H1 (cell line): ENCODE data around the gene ISCA2. TPM values are rescaled to one million over a fixed set of nuclear protein-coding genes. Genes with fewer than 3 reads are reported as not detected.

ENCODE experiments used
- CTCF ChIA-PET: fragments of 300-600 bp; sonication (Branson Sonifier 250); formaldehyde crosslinking; loops from one replicate; lab custom pipeline; 2021; ENCODE audit not compliant: partially characterized antibody; lab: Charles Lee
- POLR2A ChIA-PET: fragments of 300-600 bp; sonication (Branson Sonifier 250); formaldehyde crosslinking; loops from one replicate; lab custom pipeline; 2021; ENCODE audit warnings: inconsistent platforms; ENCODE audit not compliant: partially characterized antibody; lab: Charles Lee
- DNase-seq, 2 experiments: peaks; one replicate each; pipeline versions ENCODE4 v3.0.0 to v3.0.0-alpha.2; 2010 to 2022; ENCODE audit warnings: low spot score in 2 of 2, low read depth in 1 of 2, mixed read lengths in 1 of 2
- FAIRE-seq: peaks from 2 replicates; lab custom pipeline; 2011; peaks lifted over from hg19 to GRCh38; lab: Jason Lieb, UNC
- H2AFZ ChIP-seq: 2 replicates; pipeline ENCODE4 v1.8.1; 2012; ENCODE audit warnings: low read length, inconsistent platforms
- H2AK5ac ChIP-seq: 2 replicates; pipeline ENCODE4 v1.6.1; 2013; ENCODE audit warnings: low read depth, low read length
- H2BK120ac ChIP-seq: replicated peaks from 2 replicates; pipeline ENCODE3; 2013; ENCODE audit warnings: low read depth, low read length, inconsistent platforms
- H2BK12ac ChIP-seq: 2 replicates; pipeline ENCODE4 v1.6.1; 2013; ENCODE audit warnings: low read depth, low read length
- H2BK15ac ChIP-seq: 2 replicates; pipeline ENCODE4 v1.6.1; 2013; ENCODE audit warnings: low read length
- H2BK20ac ChIP-seq: 2 replicates; pipeline ENCODE4 v1.6.1; 2013; ENCODE audit warnings: low read length
- H2BK5ac ChIP-seq: 2 replicates; pipeline ENCODE4 v1.6.1; 2013; ENCODE audit warnings: low read depth, low read length
- H3K14ac ChIP-seq: 2 replicates; pipeline ENCODE4 v1.6.1; 2013; ENCODE audit warnings: inconsistent platforms; ENCODE audit not compliant: insufficient read length
- H3K18ac ChIP-seq: 2 replicates; pipeline ENCODE4 v1.6.1; 2013; ENCODE audit warnings: low read length; ENCODE audit errors: extremely low read depth
- H3K23ac ChIP-seq: 2 replicates; pipeline ENCODE4 v1.6.1; 2013; ENCODE audit warnings: inconsistent platforms; ENCODE audit not compliant: insufficient read length
- H3K23me2 ChIP-seq: 2 replicates; pipeline ENCODE4 v1.6.1; 2013; ENCODE audit warnings: low read depth, low read length
- H3K27ac ChIP-seq: 2 replicates; pipeline ENCODE4 v1.6.1; 2011; ENCODE audit warnings: low read depth, low read length, inconsistent platforms
- H3K27me3 ChIP-seq, 4 experiments: replicated peaks in 1 of 4; 1 replicate in 1 of 4; 2 replicates in 3 of 4; pipeline versions ENCODE4 v1.6.1 to v1.8.1; 2011 to 2013; ENCODE audit warnings: low read length in 3 of 4, mild to moderate bottlenecking in 3 of 4, inconsistent platforms in 2 of 4, mixed read lengths in 2 of 4, moderate library complexity in 1 of 4; ENCODE audit not compliant: control insufficient read depth in 3 of 4, insufficient read depth in 3 of 4; ENCODE audit errors: extremely low read depth in 1 of 4
- H3K36me3 ChIP-seq, 4 experiments: 2 replicates each; pipeline versions ENCODE4 v1.6.1 to v1.8.1; 2011 to 2013; ENCODE audit warnings: mild to moderate bottlenecking in 4 of 4, low read length in 3 of 4, moderate library complexity in 2 of 4, control low read depth in 1 of 4, inconsistent platforms in 1 of 4; ENCODE audit not compliant: insufficient read depth in 4 of 4, control insufficient read depth in 2 of 4
- H3K4ac ChIP-seq: replicated peaks from 2 replicates; pipeline ENCODE3; 2013; ENCODE audit warnings: low read length, low read depth, mixed read lengths, inconsistent platforms; ENCODE audit not compliant: insufficient read length
- H3K4me1 ChIP-seq, 4 experiments: replicated peaks in 1 of 4; 1 replicate in 1 of 4; 2 replicates in 3 of 4; pipeline versions ENCODE4 v1.6.1 to v1.8.1; 2011 to 2013; ENCODE audit warnings: low read length in 3 of 4, inconsistent platforms in 2 of 4, mixed read lengths in 1 of 4; ENCODE audit not compliant: insufficient read depth in 4 of 4, control insufficient read depth in 3 of 4
- H3K4me2 ChIP-seq, 2 experiments: 2 replicates each; pipeline versions ENCODE4 v1.6.1 to v1.8.1; 2011 to 2013; ENCODE audit warnings: low read depth in 2 of 2, low read length in 2 of 2, control low read depth in 1 of 2, inconsistent platforms in 1 of 2, mild to moderate bottlenecking in 1 of 2; ENCODE audit not compliant: insufficient read depth in 1 of 2
- H3K4me3 ChIP-seq, 4 experiments: fragments of 200-600, 300-600 bp in 1 of 4; sonication (generic), shearing (Covaris generic), sonication (Bioruptor Twin) in 1 of 4; 2 replicates each; pipeline versions ENCODE4 v1.5.1 to v1.8.1; 2011 to 2016; ENCODE audit warnings: low read length in 4 of 4, low read depth in 3 of 4, control low read depth in 2 of 4, inconsistent platforms in 2 of 4, mild to moderate bottlenecking in 2 of 4, mixed read lengths in 1 of 4, moderate library complexity in 1 of 4; ENCODE audit not compliant: insufficient read depth in 2 of 4; ENCODE audit errors: extremely low read depth in 1 of 4
- H3K56ac ChIP-seq: replicated peaks from 2 replicates; pipeline ENCODE3; 2013; ENCODE audit warnings: low read depth, mild to moderate bottlenecking, mixed read lengths, low read length, inconsistent platforms; ENCODE audit not compliant: insufficient read length
- H3K79me1 ChIP-seq: 2 replicates; pipeline ENCODE4 v1.6.1; 2013; ENCODE audit warnings: low read depth, low read length, control low read depth
- H3K79me2 ChIP-seq, 2 experiments: 2 replicates each; pipeline versions ENCODE4 v1.6.1 to v1.8.1; 2012 to 2013; ENCODE audit warnings: low read length in 2 of 2, mild to moderate bottlenecking in 2 of 2, inconsistent platforms in 1 of 2; ENCODE audit not compliant: insufficient read depth in 2 of 2, control insufficient read depth in 1 of 2
- H3K9ac ChIP-seq, 4 experiments: replicated peaks in 1 of 4; 1 replicate in 1 of 4; 2 replicates in 3 of 4; pipeline versions ENCODE4 v1.6.1 to v1.8.1; 2011 to 2013; ENCODE audit warnings: low read depth in 3 of 4, low read length in 3 of 4, control low read depth in 2 of 4, mild to moderate bottlenecking in 2 of 4, moderate library complexity in 2 of 4, inconsistent platforms in 1 of 4; ENCODE audit errors: extremely low read depth in 1 of 4
- H3K9me3 ChIP-seq, 2 experiments: 2 replicates each; pipeline versions ENCODE4 v1.6.1 to v1.8.1; 2012 to 2013; ENCODE audit warnings: mild to moderate bottlenecking in 2 of 2, moderate library complexity in 2 of 2, control low read depth in 1 of 2, inconsistent platforms in 1 of 2, low read depth in 1 of 2, low read length in 1 of 2, mixed read lengths in 1 of 2; ENCODE audit not compliant: insufficient read depth in 2 of 2
- H4K20me1 ChIP-seq, 2 experiments: replicated peaks in 1 of 2; 2 replicates each; pipeline versions ENCODE3 to v1.8.1; 2011 to 2013; ENCODE audit warnings: inconsistent platforms in 2 of 2, low read length in 2 of 2, mild to moderate bottlenecking in 1 of 2; ENCODE audit not compliant: insufficient read depth in 2 of 2, control insufficient read depth in 1 of 2
- H4K5ac ChIP-seq: 2 replicates; pipeline ENCODE4 v1.6.1; 2013; ENCODE audit warnings: low read length, low read depth, mixed read lengths, inconsistent platforms; ENCODE audit not compliant: insufficient read length
- H4K8ac ChIP-seq: 2 replicates; pipeline ENCODE4 v1.8.0; 2013; ENCODE audit warnings: mild to moderate bottlenecking, moderate library complexity, low read length, inconsistent platforms; ENCODE audit not compliant: insufficient read depth; ENCODE audit errors: extremely low read depth
- H4K91ac ChIP-seq: replicated peaks from 2 replicates; pipeline ENCODE3; 2013; ENCODE audit warnings: low read length, mixed read lengths, inconsistent platforms; ENCODE audit not compliant: insufficient read length
- ASH2L ChIP-seq: fragments of 200-600, 300-600 bp; sonication (generic); IDR thresholded peaks from one replicate; pipeline ENCODE4 v1.7.1; 2017; ENCODE audit warnings: low read length
- CEBPB ChIP-seq: IDR thresholded peaks from 2 replicates; pipeline ENCODE4 v1.6.1; 2012; ENCODE audit warnings: low read depth, low read length
- CTCF ChIP-seq, 3 experiments: IDR thresholded peaks; 1 replicate in 2 of 3; 2 replicates in 1 of 3; pipeline versions ENCODE4 v1.5.1 to v1.6.1; 2011; ENCODE audit warnings: low read length in 3 of 3, mild to moderate bottlenecking in 3 of 3, inconsistent platforms in 2 of 3, low read depth in 1 of 3, moderate library complexity in 1 of 3; ENCODE audit not compliant: insufficient read depth in 1 of 3; ENCODE audit errors: control extremely low read depth in 1 of 3
- GTF2F1 ChIP-seq: IDR thresholded peaks from 2 replicates; pipeline ENCODE4 v1.6.1; 2012; ENCODE audit warnings: low read depth, low read length, improper control_type of control experiment, borderline replicate concordance
- JUND ChIP-seq: IDR thresholded peaks from 2 replicates; pipeline ENCODE4 v1.6.1; 2011; ENCODE audit warnings: mild to moderate bottlenecking, improper control_type of control experiment, low read length
- NRF1 ChIP-seq: IDR thresholded peaks from 2 replicates; pipeline ENCODE4 v1.6.1; 2011; ENCODE audit warnings: mild to moderate bottlenecking, low read depth, low read length, improper control_type of control experiment
- RBBP5 ChIP-seq: IDR thresholded peaks from 2 replicates; pipeline ENCODE4 v1.7.1; 2012; ENCODE audit warnings: low read depth, mild to moderate bottlenecking, inconsistent platforms, low read length, moderate library complexity, borderline replicate concordance
- SIX5 ChIP-seq: IDR thresholded peaks from 2 replicates; pipeline ENCODE4 v1.6.1; 2011; ENCODE audit warnings: mild to moderate bottlenecking, low read depth, low read length
- SP2 ChIP-seq: IDR thresholded peaks from 2 replicates; pipeline ENCODE4 v1.6.1; 2012; ENCODE audit warnings: mild to moderate bottlenecking, low read length, inconsistent platforms
- YY1 ChIP-seq: IDR thresholded peaks from 2 replicates; pipeline ENCODE4 v1.6.1; 2011; ENCODE audit warnings: low read depth, mild to moderate bottlenecking, low read length
- WGBS, 2 experiments: shearing (Covaris generic) in 1 of 2; methylation state at CpG; one replicate each; pipeline versions ENCODE4 v1.1.6 to v1.1.7; 2013 to 2015; ENCODE audit warnings: low lambda C conversion rate in 2 of 2, mixed read lengths in 2 of 2, inconsistent platforms in 1 of 2, low coverage in 1 of 2, missing lambda C conversion rate in 1 of 2; ENCODE audit not compliant: insufficient replicate concordance in 2 of 2, insufficient coverage in 1 of 2, insufficient read length in 1 of 2; ENCODE audit errors: extremely low coverage in 1 of 2, missing lambda C conversion rate in 1 of 2; 5-methylcytosine and 5-hydroxymethylcytosine counted together
- polyA plus RNA-seq, 7 experiments: library from polyadenylated mRNA; depleted of rRNA in 3 of 7; stranded (reverse) in 5 of 7; unstranded in 2 of 7; fragments of >200 nt in 5 of 7; fragments of 200-250 nt in 2 of 7; gene quantifications; 1 replicate in 5 of 7; 2 replicates in 1 of 7; 4 replicates in 1 of 7; pipeline versions ENCODE4 v1.2.1 to v1.2.3, GENCODE V29; 2011 to 2013; ENCODE audit warnings: missing spikeins in 2 of 7, mixed read lengths in 2 of 7
- total RNA-seq: library from RNA; stranded (reverse); fragmentation: NEBNext Ultra II Directional; extraction: Animal tissue kit (Norgen Biotek cat#: 25700); gene quantifications from 2 replicates; pipeline ENCODE4 v1.2.1, GENCODE V29; 2021

ISCA2 gene
- total and polyA plus RNA-seq, 2 of the 8 experiments (the other 6 are each of a cell fraction or from before 2014, with no cell fraction given), result 43.5 to 78.6 TPM

GRCh38 chr14:74511966-74512830 is 18.6 kb downstream of the ISCA2 start:
- FAIRE-seq (no peak), DNase-seq (no peak)
- Histone ChIP-seq H2BK15ac (no peak overlapping the region), H3K4me2 (no peak overlapping the region), H3K56ac (no peak overlapping the region), H2BK120ac (no peak overlapping the region), H4K8ac (no peak overlapping the region), H3K23me2 (no peaks in the 10 kb centered on the region), H3K4me3 (no peak overlapping the region), H2AK5ac (no peak overlapping the region), H3K9me3 (no peaks in the 10 kb centered on the region), H4K5ac (no peak overlapping the region), H3K18ac (no peak overlapping the region), H3K9ac (no peak overlapping the region), H2BK12ac (peak overlapping the region; percentile 27; the same call in 1 of the 2 replicates), H4K20me1 (no peaks in the 10 kb centered on the region), H3K27ac (no peak overlapping the region), H2BK20ac (no peak overlapping the region), H3K36me3 (no peaks in the 10 kb centered on the region), H3K23ac (no peak overlapping the region), H3K79me2 (no peaks in the 10 kb centered on the region), H3K27me3 (no peaks in the 10 kb centered on the region; a peak in 1 of 7 replicates), H2AFZ (no peak overlapping the region), H2BK5ac (no peak overlapping the region), H3K4me1 (peaks cover 4 to 29% (median 14%) of the 10 kb centered on the region in 4 experiments), H3K14ac (no peak overlapping the region), H3K4ac (no peak overlapping the region), H3K79me1 (no peaks in the 10 kb centered on the region), H4K91ac (no peak overlapping the region)
- ChIA-PET CTCF (interaction anchor here (1.4 to 6.5 kb wide), 4 partner anchors 12 to 97 kb away, joined by 4 to 64 read pairs (median 6); no protein-coding TSS in a partner anchor), POLR2A (interaction anchor here (1.0 kb wide), 1 partner anchor 148 kb away, joined by 4 read pairs; no protein-coding TSS in a partner anchor)
- WGBS, 2 experiments, result 93% methylated on average over 9 of the region's 10 CpGs; no CpG with 5 or more reads in 1 of the 2 experiments
- TF ChIP-seq NRF1 (no peak), SIX5 (no peak), JUND (no peak), SP2 (no peak), CTCF (IDR thresholded peaks at IDR 0.05; ENCODE audit: control extremely low read depth in 1 of 3, insufficient read depth in 1 of 3, low read depth in 1 of 3, low read length in 3 of 3) (no peak), CEBPB (no peak), GTF2F1 (no peak), ASH2L (no peak), RBBP5 (no peak), YY1 (no peak)
